HepG2 (cell line): ENCODE data around the gene ATG3.

Source experiments
- CTCF ChIP-seq: sonication (generic); formaldehyde crosslinking; IDR thresholded peaks from 2 replicates; pipeline ENCODE4 v1.5.0; 2020; ENCODE audit warnings: mild to moderate bottlenecking, missing genetic modification reagents, moderate library complexity
- MXI1 ChIP-seq: IDR thresholded peaks from 3 replicates; pipeline ENCODE4 v1.6.1; 2012; ENCODE audit warnings: low read depth, low read length, inconsistent platforms, borderline replicate concordance
- NFKBIZ ChIP-seq: IDR thresholded peaks from 2 replicates; pipeline ENCODE4 v1.6.1; 2018; ENCODE audit warnings: missing genetic modification reagents, missing compliant biosample characterization
- POLR2A ChIP-seq, 2 experiments: IDR thresholded peaks; 2 replicates each; pipeline ENCODE4 v1.6.1; 2011; ENCODE audit warnings: low read depth in 2 of 2, low read length in 2 of 2, mild to moderate bottlenecking in 1 of 2, moderate library complexity in 1 of 2; ENCODE audit not compliant: insufficient read depth in 1 of 2
- POLR2AphosphoS5 ChIP-seq: IDR thresholded peaks from 2 replicates; pipeline ENCODE4 v1.6.1; 2012; ENCODE audit warnings: low read depth, low read length
- RBAK ChIP-seq: sonication (generic); formaldehyde crosslinking; IDR thresholded peaks from 2 replicates; pipeline ENCODE4 v1.5.1; 2020; ENCODE audit warnings: mild to moderate bottlenecking, missing genetic modification reagents
- REST ChIP-seq, 2 experiments: IDR thresholded peaks; 2 replicates each; pipeline ENCODE4 v1.6.1; 2011 to 2012; ENCODE audit warnings: low read length in 2 of 2, borderline replicate concordance in 1 of 2, low read depth in 1 of 2, mild to moderate bottlenecking in 1 of 2, moderate library complexity in 1 of 2
- RXRA ChIP-seq: sonication (generic); formaldehyde crosslinking; IDR thresholded peaks from 2 replicates; pipeline ENCODE4 v1.5.1; 2020; ENCODE audit warnings: missing genetic modification reagents
- TF ChIP-seq, protein P1 (sequence below): sonication (generic); formaldehyde crosslinking; IDR thresholded peaks from 2 replicates; pipeline ENCODE4 v1.4.0; 2020; ENCODE audit warnings: missing genetic modification reagents

GRCh38 chr3:112484352-112484751 is 77.4 kb downstream of the ATG3 start:
- TF ChIP-seq CTCF (no peak), REST (IDR thresholded peaks at IDR 0.05; ENCODE audit: borderline replicate concordance in 1 of 2, low read depth in 1 of 2, low read length in 2 of 2) (no peak), RBAK (CRISPR knock-in tag) (no peak), POLR2A (IDR thresholded peaks at IDR 0.05; ENCODE audit: insufficient read depth in 1 of 2, low read depth in 2 of 2, low read length in 2 of 2) (no peak), RXRA (CRISPR knock-in tag) (no peak), POLR2AphosphoS5 (no peak), MXI1 (no peak), NFKBIZ (CRISPR knock-in tag) (no peak)
- TF ChIP-seq, protein P1, sequence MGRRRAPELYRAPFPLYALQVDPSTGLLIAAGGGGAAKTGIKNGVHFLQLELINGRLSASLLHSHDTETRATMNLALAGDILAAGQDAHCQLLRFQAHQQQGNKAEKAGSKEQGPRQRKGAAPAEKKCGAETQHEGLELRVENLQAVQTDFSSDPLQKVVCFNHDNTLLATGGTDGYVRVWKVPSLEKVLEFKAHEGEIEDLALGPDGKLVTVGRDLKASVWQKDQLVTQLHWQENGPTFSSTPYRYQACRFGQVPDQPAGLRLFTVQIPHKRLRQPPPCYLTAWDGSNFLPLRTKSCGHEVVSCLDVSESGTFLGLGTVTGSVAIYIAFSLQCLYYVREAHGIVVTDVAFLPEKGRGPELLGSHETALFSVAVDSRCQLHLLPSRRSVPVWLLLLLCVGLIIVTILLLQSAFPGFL (CRISPR knock-in tag): no peak
